GM12865 (cell line): Measurements from ENCODE around the gene SKP2.

ENCODE experiments used
- DNase-seq: peaks from one replicate; pipeline ENCODE4 v3.0.0; 2010; ENCODE audit warnings: low read depth
- H3K4me3 ChIP-seq: 2 replicates; pipeline ENCODE4 v1.5.1; 2011; ENCODE audit warnings: mild to moderate bottlenecking, low read depth, low read length, control low read depth
- TF ChIP-seq, protein P1 (sequence below): IDR thresholded peaks from 2 replicates; pipeline ENCODE4 v1.5.1; 2011; ENCODE audit warnings: low read length, control low read depth, low read depth, inconsistent platforms; ENCODE audit not compliant: insufficient read depth; ENCODE audit errors: missing control alignments

The SKP2 gene

DNA sequence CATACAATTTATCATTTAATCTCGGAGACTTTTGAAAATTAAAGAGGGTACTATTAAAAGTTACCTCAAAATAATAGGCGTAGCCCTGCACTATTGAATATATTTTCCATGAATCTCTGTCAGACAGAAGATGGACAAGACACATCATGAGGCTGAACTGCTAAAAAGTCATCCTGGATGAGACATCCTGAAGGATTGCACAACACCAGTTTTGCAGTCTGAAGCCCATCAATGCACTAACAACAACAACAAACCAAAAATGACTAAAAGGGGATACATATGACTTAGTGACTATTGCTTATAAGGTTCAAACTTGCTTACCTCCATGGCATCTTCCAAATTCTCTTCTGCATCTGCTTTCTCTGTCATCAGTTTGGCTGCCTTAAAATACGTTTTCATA lies 15.9 kb upstream of the SKP2 start:
- no peak overlapping the region for H3K4me3 ChIP-seq
- DNase-seq: no peak
- TF ChIP-seq, protein P1, sequence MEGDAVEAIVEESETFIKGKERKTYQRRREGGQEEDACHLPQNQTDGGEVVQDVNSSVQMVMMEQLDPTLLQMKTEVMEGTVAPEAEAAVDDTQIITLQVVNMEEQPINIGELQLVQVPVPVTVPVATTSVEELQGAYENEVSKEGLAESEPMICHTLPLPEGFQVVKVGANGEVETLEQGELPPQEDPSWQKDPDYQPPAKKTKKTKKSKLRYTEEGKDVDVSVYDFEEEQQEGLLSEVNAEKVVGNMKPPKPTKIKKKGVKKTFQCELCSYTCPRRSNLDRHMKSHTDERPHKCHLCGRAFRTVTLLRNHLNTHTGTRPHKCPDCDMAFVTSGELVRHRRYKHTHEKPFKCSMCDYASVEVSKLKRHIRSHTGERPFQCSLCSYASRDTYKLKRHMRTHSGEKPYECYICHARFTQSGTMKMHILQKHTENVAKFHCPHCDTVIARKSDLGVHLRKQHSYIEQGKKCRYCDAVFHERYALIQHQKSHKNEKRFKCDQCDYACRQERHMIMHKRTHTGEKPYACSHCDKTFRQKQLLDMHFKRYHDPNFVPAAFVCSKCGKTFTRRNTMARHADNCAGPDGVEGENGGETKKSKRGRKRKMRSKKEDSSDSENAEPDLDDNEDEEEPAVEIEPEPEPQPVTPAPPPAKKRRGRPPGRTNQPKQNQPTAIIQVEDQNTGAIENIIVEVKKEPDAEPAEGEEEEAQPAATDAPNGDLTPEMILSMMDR: no peak

DNA sequence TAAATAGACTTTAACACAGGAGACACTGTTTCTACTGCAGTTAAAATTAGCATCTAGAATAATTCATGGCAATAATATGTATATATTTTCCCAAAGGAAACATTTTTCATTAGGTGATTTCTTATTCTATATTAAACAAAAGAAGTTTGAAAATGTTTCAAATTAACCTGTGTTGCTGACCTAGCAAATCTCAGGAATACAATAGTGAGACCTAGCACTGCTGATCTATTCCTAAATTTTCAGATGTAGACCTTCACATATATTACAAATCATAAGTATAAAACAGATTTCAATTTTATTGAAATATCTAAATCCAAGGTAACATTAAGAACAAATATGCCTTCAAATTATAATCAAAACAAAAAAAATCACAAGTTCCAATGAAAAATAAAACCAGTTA lies 15.3 kb upstream of the SKP2 start:
- H3K4me3 ChIP-seq: no peak overlapping the region
- TF ChIP-seq, protein P1: no peak
- no peak for DNase-seq

DNA sequence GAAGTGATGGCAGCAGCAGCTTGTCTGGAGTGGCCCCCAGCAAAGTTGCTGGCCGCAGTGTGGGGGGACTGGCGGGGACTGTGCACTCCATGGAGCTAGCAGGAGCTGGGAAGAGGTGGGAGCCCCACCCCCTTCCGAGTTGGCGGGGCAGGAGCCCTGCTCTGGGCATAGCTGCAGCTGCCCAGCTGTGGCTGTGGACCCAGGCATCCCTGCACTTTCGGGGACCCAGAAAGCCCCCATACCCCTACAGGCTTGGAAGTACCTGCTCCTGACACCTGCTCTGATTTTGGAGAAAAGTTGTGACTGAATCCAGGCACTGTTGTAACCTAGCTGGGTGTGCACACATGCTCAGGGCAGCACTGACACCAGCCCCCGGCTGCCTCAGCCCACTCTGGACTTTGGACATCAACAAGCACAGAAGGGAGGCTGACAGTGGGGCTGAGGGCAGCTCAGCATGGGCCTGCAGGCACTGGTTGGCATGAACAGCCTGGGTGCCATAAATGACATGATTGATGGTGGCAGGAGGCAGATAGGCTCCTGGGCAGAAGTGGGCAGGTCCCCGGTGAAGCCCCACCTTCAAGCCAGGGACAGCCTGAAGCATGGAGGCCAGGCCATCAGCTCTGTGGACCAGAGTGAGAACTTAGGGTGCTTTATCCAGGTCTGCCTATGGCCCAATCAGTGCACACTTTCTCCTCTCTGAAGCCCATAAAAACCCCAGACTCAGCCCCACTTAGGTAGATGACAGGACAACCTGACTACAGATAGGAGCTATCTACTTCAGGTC lies 12.8 kb upstream of the SKP2 start:
- no peak overlapping the region for H3K4me3 ChIP-seq
- DNase-seq: no peak
- TF ChIP-seq, protein P1: no peak

DNA sequence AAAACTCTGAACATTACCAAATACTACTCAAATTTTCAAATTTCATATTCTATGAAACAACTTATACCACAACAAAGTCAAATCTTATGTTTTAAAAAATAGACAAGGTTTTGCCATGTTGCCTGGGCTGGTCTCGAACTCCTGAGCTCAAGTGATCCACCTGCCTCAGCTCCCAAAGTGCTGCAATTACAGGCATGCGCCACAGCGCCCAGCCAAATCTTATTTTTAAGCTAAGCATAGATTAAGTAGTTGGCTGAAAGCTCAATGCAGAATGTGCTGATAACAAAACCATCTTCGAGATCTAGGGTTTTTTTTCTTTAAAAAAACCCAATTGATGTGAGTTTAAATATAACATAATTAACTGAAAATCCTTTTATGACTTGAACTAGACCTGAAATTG lies 6.6 kb upstream of the SKP2 start:
- TF ChIP-seq, protein P1: no peak
- H3K4me3 ChIP-seq: no peak overlapping the region
- DNase-seq: no peak

DNA sequence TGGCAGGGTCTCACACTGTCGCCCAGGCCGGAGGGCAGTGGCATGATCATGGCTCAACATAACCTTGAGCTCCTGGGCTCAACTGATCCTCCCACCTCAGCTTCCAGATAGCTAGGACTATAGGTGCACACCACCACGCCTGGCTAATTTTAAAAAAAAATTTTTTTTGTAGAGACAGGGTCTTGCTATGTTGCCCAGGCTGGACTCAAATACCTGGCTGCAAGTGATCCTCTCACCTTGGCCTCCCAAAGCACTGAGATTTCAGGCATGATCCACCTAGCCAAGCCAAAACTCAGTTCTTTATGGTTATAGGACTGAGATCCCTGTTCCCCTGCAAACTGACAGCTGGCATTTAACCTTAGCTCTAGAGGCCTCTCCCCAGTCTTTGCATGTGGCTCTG lies 5.5 kb upstream of the SKP2 start:
- TF ChIP-seq, protein P1: no peak
- no peak overlapping the region for H3K4me3 ChIP-seq
- DNase-seq: no peak

DNA sequence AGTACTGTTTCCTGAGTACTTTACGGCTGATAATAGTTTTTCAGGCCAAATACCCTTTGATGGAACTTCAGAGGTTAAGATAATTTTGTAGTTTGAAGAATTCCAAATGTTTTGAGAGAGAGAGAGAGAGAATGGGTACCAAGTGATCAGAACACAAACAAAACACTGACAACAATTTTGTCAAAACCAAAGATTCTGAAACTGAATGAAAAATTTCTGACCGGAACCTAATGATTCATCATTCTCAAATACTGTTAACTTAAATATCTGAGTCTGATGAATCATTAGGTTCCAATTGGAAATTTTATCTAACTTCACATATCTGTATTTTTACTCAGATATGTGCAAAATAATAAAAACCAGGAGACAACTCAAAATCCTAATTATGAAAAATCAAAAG lies 4.2 kb upstream of the SKP2 start:
- no peak for DNase-seq
- H3K4me3 ChIP-seq: no peak overlapping the region
- TF ChIP-seq, protein P1: no peak
